CD1c-positive myeloid dendritic cell (primary cell): ENCODE data around the gene OCEL1.

Source experiments
- DNase-seq: peaks from one replicate; pipeline ENCODE4 v3.0.0-alpha.2; 2016; ENCODE audit errors: extremely low spot score

Gene OCEL1

GRCh38 chr19:17237747-17238706, 12.0 kb downstream of the OCEL1 start:
- no peak for DNase-seq

GRCh38 chr19:17240062-17240752, 14.2 kb downstream of the OCEL1 start:
- DNase-seq: no peak

GRCh38 chr19:17240826-17241399, 14.9 kb downstream of the OCEL1 start:
- no peak for DNase-seq

- DNase-seq: no peak
Measured at GRCh38 chr19:17242431-17243208, 16.6 kb downstream of the OCEL1 start.

GRCh38 chr19:17243211-17243829, 17.3 kb downstream of the OCEL1 start:
- no peak for DNase-seq

GRCh38 chr19:17243830-17244617, 18.0 kb downstream of the OCEL1 start:
- no peak for DNase-seq

GRCh38 chr19:17244618-17245534, 18.9 kb downstream of the OCEL1 start:
- DNase-seq: peak; percentile 32

GRCh38 chr19:17245535-17245984, 19.5 kb downstream of the OCEL1 start, which contains the start of gene NR2F6:
Gene NR2F6 (minus strand): TSS chr19:17245919. CDS start chr19:17245220, 699 bp downstream.
- DNase-seq: peak; percentile 81

GRCh38 chr19:17246681-17247425, 20.8 kb downstream of the OCEL1 start:
- peak; percentile 34 for DNase-seq

GRCh38 chr19:17248011-17248776, 22.2 kb downstream of the OCEL1 start:
- no peak for DNase-seq

- no peak for DNase-seq
Measured at GRCh38 chr19:17249887-17250548, 24.0 kb downstream of the OCEL1 start.

- DNase-seq: no peak
Measured at GRCh38 chr19:17254636-17255035, 28.6 kb downstream of the OCEL1 start.

GRCh38 chr19:17255150-17255621, 29.2 kb downstream of the OCEL1 start:
- DNase-seq: no peak

GRCh38 chr19:17256130-17256529, 30.1 kb downstream of the OCEL1 start:
- DNase-seq: no peak

- DNase-seq: no peak
Measured at GRCh38 chr19:17259118-17259780, 33.2 kb downstream of the OCEL1 start.

GRCh38 chr19:17259934-17260333, 33.9 kb downstream of the OCEL1 start:
- no peak for DNase-seq
